Activated CD8-positive, alpha-beta memory T cell treated with anti-CD3 and anti-CD28 coated beads, Interleukin-2, amount 50 U/mL, for 24 hours (primary cell): ENCODE results near the gene VILL.
"Not testable (repeated sequence)": the region's sequence is repeated elsewhere in the genome, so short reads cannot be mapped to it uniquely, and the experiment has no call there.

Experiments
- DNase-seq: peaks from one replicate; pipeline ENCODE4 v3.0.0-alpha.2; 2020; ENCODE audit errors: extremely low read depth

VILL gene

GRCh38 chr3:37986479-37987314 lies 3.9 kb upstream of the VILL start:
- DNase-seq: no peak

GRCh38 chr3:37987315-37987697 lies 3.3 kb upstream of the VILL start:
- DNase-seq: no peak

- DNase-seq: no peak
Measured at GRCh38 chr3:37987751-37988179, 2.8 kb upstream of the VILL start.

GRCh38 chr3:37988376-37988775 lies 2.2 kb upstream of the VILL start:
- not testable (repeated sequence) for DNase-seq

GRCh38 chr3:37988931-37989525 lies 1.6 kb upstream of the VILL start:
- no peak for DNase-seq

- DNase-seq: no peak
Measured at GRCh38 chr3:37989821-37990480, 635 bp upstream of the VILL start.

- DNase-seq: no peak
Measured at GRCh38 chr3:37991109-37991508, 523 bp downstream of the VILL start.

GRCh38 chr3:37991823-37992222 lies 1.2 kb downstream of the VILL start:
- DNase-seq: no peak

GRCh38 chr3:37992271-37993066 lies 1.9 kb downstream of the VILL start:
- DNase-seq: no peak

- DNase-seq: no peak
Measured at GRCh38 chr3:37993067-37993455, 2.5 kb downstream of the VILL start.

- no peak for DNase-seq
Measured at GRCh38 chr3:37993460-37993819, 2.9 kb downstream of the VILL start.

GRCh38 chr3:37993820-37994638 lies 3.4 kb downstream of the VILL start:
- DNase-seq: peak; percentile 42

GRCh38 chr3:37994639-37994972 lies 4.0 kb downstream of the VILL start:
- DNase-seq: no peak

- no peak for DNase-seq
Measured at GRCh38 chr3:37995652-37996641, 5.4 kb downstream of the VILL start.

- DNase-seq: peak; percentile 69
Measured at GRCh38 chr3:37996785-37997301, 6.3 kb downstream of the VILL start.

- no peak for DNase-seq
Measured at GRCh38 chr3:37997342-37997741, 6.8 kb downstream of the VILL start.

- no peak for DNase-seq
Measured at GRCh38 chr3:37997791-37998370, 7.3 kb downstream of the VILL start.

GRCh38 chr3:37999836-38000235 lies 9.2 kb downstream of the VILL start:
- DNase-seq: no peak

- DNase-seq: no peak
Measured at GRCh38 chr3:38000242-38000916, 9.8 kb downstream of the VILL start.
